SK-N-MC (cell line): Measurements from ENCODE around the gene RNF168.

Experiments
- EZH2 ChIP-seq: fragments of 200-600 bp; sonication (generic); IDR thresholded peaks from one replicate; pipeline ENCODE4 v1.6.1; 2017; ENCODE audit warnings: antibody characterized with exemption
- FOXP2 ChIP-seq: optimal IDR thresholded peaks from 2 replicates; pipeline ENCODE3; 2011; ENCODE audit warnings: mild to moderate bottlenecking, moderate library complexity; ENCODE audit not compliant: insufficient read depth; ENCODE audit errors: extremely low read length, control extremely low read depth
- POLR2AphosphoS5 ChIP-seq: IDR thresholded peaks from 2 replicates; pipeline ENCODE4 v1.6.1; 2012; ENCODE audit warnings: mild to moderate bottlenecking, low read depth, low read length, borderline replicate concordance

DNA sequence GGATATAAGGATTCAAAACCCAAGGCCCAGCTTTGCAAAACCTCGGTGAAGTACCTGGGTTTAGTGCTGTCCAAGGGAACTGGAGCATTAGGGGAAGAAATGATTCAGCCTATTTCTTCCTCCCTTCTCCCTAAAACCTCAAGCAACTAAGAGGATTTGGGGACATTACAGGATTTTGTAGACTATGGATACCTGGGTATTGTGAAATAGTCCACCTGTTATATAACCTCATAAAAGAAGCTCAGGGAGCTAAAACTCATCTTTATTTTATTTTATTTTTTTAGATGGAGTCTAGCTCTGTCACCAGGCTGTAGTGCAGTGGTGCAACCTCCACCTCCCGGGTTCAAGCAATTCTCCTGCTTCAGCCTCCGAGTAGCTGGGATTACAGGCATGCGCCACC, 20.3 kb upstream of the RNF168 start:
- no peak for TF ChIP-seq EZH2
- no peak for TF ChIP-seq POLR2AphosphoS5
- TF ChIP-seq FOXP2 = no peak
